ENCODE measurements around the gene ZC3H10.

ZC3H10 gene

GRCh38 chr12:56134897-56135296, 16.8 kb downstream of the ZC3H10 start:
- H3K4me1 ChIP-seq = no peaks in the 10 kb centered on the region
- no peaks in the 10 kb centered on the region for H3K9me3 ChIP-seq
- peaks cover 70% of the 10 kb centered on the region for H3K36me3 ChIP-seq
- H3K27me3 ChIP-seq = no peaks in the 10 kb centered on the region
- DNase-seq = no peak
- TF ChIP-seq CTCF (IDR thresholded peaks at IDR 0.05; ENCODE audit: low read depth, low read length) = no peak
- H3K4me3 ChIP-seq (ENCODE audit: low read depth, low read length) = no peak overlapping the region

GRCh38 chr12:56137853-56138571, 19.9 kb downstream of the ZC3H10 start:
- no peak overlapping the region for H3K4me3 ChIP-seq (ENCODE audit: low read depth, low read length)
- H3K36me3 ChIP-seq = peaks cover 67% of the 10 kb centered on the region
- no peak for DNase-seq
- H3K9me3 ChIP-seq = no peaks in the 10 kb centered on the region
- no peak for TF ChIP-seq CTCF (IDR thresholded peaks at IDR 0.05; ENCODE audit: low read depth, low read length)
- no peaks in the 10 kb centered on the region for H3K27me3 ChIP-seq
- no peaks in the 10 kb centered on the region for H3K4me1 ChIP-seq

- Histone ChIP-seq H3K4me3 (ENCODE audit: low read depth, low read length) (no peak overlapping the region), H3K4me1 (no peaks in the 10 kb centered on the region), H3K27me3 (no peaks in the 10 kb centered on the region), H3K9me3 (no peaks in the 10 kb centered on the region), H3K36me3 (peaks cover 64% of the 10 kb centered on the region)
- no peak for DNase-seq
- TF ChIP-seq CTCF (IDR thresholded peaks at IDR 0.05; ENCODE audit: low read depth, low read length) = no peak
Measured at GRCh38 chr12:56141946-56142784, 24.1 kb downstream of the ZC3H10 start.

GRCh38 chr12:56143217-56143616, 25.2 kb downstream of the ZC3H10 start:
- TF ChIP-seq CTCF (IDR thresholded peaks at IDR 0.05; ENCODE audit: low read depth, low read length) = no peak
- H3K4me3 ChIP-seq (ENCODE audit: low read depth, low read length) = no peak overlapping the region
- H3K4me1 ChIP-seq = no peaks in the 10 kb centered on the region
- peaks cover 54% of the 10 kb centered on the region for H3K36me3 ChIP-seq
- no peak for DNase-seq
- no peaks in the 10 kb centered on the region for H3K9me3 ChIP-seq
- H3K27me3 ChIP-seq = no peaks in the 10 kb centered on the region

GRCh38 chr12:56143870-56144269, 25.8 kb downstream of the ZC3H10 start:
- Histone ChIP-seq H3K4me1 (no peaks in the 10 kb centered on the region), H3K27me3 (no peaks in the 10 kb centered on the region), H3K9me3 (no peaks in the 10 kb centered on the region), H3K36me3 (peaks cover 48% of the 10 kb centered on the region), H3K4me3 (ENCODE audit: low read depth, low read length) (no peak overlapping the region)
- TF ChIP-seq CTCF (IDR thresholded peaks at IDR 0.05; ENCODE audit: low read depth, low read length) = no peak
- no peak for DNase-seq

GRCh38 chr12:56145217-56145616, 27.2 kb downstream of the ZC3H10 start:
- Histone ChIP-seq H3K27me3 (no peaks in the 10 kb centered on the region), H3K4me3 (ENCODE audit: low read depth, low read length) (no peak overlapping the region), H3K36me3 (peaks cover 41% of the 10 kb centered on the region), H3K4me1 (no peaks in the 10 kb centered on the region), H3K9me3 (no peaks in the 10 kb centered on the region)
- TF ChIP-seq CTCF (IDR thresholded peaks at IDR 0.05; ENCODE audit: low read depth, low read length) = no peak
- DNase-seq = no peak

Measured in BE2C (cell line).